ENCODE measurements around the gene AXDND1. TPM values are rescaled to one million over a fixed set of nuclear protein-coding genes. Genes with fewer than 3 reads are reported as not detected.

AXDND1 gene
- total RNA-seq, 1 donor from 2014 or later: not detected

DNA sequence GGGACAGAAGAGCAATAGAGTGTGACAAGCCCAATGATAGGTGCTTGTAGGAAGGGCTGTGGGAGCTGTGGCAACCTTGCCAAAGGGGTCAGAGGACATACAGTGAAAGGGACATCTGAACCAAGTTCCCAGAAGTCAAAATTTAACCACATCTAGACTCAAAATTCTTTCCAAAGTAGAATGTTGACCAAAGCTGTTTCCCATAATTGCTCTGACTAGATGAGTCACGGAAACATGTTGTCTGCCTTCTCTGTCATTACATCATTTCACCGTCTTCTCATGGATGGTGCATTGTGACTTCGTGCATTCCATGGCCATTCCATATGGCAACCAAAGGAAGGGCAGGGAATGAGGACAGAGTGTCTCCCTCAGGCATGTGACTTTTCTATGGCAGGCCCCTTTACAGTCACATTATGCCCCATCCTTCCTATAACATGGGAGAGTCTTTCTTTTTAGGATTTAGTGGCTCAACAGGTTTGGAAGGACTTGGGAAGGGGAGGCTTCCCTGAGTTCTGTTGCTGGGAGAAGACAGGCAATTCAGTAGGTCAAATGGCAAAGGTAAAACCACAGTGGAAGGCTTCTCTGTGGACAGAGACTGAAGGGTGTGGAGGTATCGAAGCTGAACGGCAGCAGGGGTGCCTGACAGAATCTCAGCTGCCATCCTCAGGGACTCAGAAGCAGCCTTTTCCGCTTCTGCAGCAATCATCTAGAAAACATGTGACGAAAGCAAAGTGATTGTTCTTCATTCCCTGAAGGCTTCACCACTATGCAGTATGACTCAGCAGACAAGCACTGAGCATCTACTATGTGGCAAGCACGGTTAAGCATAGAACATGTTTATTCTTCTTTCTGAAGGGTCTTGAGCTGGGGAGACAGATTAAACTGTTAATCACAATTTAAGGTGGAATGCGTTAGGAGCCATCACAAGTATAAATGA is 185.2 kb downstream of the AXDND1 start:
- DNase-seq (ENCODE audit: low read depth): peak; percentile 34

DNA sequence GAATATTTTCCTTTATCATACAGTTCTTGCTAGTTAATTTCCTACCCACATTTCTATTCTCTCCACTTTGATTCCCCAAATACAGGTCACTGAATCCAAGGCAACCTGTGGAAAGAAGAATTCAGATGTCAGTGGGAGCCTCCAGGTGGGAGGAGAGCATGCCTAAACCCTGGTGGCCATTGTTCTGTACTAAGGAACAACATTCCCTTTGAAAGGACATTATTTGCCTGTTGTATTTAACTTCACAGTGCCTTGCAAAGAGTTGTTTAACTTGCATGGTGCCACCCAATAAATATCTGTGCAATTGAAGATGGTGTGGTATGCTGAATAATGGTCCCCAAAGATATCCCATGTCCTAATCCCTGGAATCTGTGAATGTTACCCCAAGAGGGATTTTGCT is 188.7 kb downstream of the AXDND1 start:
- DNase-seq (ENCODE audit: low read depth): no peak

DNA sequence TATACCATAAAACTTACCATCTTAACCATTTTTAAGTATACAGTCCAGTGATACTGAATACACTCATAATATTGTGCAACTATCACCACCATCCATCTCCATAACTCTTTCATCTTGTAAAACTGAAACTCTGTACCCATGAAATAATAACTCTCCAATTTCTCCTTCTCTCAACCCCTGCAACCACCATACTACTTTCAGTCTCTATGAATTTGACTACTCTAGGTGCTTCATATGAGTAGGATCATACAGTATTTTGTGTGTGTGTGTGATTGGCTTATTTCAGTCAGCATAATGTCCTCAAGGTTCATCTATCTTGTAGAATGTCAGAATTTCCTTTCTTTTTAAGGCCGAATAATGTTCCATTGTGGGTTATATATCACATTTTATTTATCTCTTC is 192.3 kb downstream of the AXDND1 start:
- DNase-seq (ENCODE audit: low read depth): no peak

DNA sequence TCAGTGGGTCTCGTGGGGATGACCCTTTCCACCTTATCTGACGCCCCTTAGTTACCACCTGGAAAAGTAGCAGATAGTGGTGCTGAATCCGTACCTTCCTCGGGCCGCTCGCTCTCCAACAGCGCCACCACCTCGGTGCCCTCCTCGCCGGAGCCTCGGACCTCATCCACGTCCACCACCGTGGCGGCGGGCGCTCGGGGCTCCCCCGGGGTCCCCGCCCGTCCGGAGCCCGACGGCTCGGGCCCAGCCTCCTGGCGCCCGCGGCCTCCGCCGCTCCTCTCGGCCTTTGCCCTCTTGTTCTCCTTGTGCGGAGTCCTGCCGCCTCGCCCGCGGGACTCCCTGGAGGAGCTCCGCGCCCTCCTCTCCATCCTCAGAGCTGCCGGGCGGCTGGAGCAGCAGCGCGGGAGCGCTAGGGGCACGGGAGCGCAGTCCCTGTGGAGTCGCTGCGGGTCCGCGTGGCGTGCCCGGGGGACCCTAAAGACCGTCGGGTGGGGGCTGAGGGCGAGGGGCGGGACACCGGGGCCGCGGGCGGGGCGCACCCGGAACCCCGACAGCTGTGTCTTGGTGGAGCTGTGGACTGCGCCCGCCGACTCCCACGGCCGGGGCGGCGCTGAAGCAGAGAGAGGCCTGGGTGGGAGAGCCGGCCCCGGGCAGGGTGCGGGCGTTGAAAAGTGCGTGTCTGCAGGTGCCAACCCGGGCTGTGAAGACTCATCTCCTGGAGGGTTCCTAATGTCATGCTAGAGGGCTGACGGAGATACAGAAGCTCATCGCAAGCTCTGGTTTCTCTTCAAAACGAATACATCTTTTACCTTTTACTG is 209.9 kb downstream of the AXDND1 start, which contains the start of gene NPHS2:
Gene NPHS2 (minus strand): TSS at position 452 of the 818 bp plus-strand sequence. CDS start 84 bp downstream, at position 368.
- DNase-seq (ENCODE audit: low read depth): no peak

DNA sequence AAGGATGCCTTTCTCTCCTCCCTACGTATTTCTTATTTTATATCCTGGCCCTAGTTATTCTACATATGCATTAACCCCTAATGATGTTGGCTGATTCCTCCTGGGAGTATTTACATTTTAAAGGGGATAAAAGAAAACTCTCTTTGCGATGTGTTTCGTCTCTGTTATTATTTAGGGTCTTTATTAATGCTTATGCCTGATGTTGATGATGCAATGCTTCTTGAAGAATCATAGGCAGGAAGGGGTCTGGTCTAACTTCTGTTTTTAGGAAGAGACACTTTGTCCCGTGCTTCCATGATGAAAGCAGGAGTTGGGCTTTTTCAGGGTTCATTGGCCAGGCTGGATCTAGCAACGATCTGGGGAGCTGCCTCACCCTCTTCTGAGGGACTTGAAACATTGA is 210.7 kb downstream of the AXDND1 start:
- no peak for DNase-seq (ENCODE audit: low read depth)

- no peak for DNase-seq (ENCODE audit: low read depth)
Measured at GRCh38 chr1:179583771-179584320, 218.1 kb downstream of the AXDND1 start.

DNA sequence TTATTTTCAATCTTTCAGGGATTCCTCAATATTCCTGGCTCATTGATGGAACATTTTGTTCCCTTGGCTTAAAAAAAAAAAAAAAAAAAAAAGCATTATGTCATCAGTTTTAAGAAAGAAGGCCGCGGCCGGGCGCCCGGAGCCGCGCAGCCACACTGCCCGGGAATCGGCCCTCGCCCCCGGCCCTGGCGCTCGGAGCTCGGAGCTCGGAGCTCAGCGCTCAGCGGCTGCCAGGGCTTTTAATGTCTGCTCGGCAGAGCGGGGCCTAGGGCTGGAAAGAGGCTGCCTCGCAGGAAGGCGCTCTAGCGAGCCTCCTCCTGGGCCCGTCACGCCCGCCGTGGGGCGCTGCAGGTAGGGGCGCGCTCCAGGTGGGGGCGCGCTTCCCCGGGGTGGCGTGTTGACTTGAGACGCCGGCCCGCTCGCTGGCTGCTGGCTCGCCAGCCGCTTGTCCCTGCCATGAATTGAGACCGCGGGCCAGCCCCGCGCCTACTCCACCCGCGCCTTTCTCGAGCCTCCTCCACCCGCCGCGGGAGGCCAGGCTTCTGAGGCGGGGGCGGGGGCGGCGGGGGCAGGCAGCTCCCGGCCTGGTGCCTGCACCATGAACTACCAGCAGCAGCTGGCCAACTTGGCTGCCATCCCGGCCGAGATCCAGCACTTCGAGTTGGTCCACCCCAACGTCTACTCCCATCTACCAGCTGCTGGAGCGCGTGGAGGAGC is 220.5 kb downstream of the AXDND1 start:
- DNase-seq (ENCODE audit: low read depth): peak; percentile 74

DNA sequence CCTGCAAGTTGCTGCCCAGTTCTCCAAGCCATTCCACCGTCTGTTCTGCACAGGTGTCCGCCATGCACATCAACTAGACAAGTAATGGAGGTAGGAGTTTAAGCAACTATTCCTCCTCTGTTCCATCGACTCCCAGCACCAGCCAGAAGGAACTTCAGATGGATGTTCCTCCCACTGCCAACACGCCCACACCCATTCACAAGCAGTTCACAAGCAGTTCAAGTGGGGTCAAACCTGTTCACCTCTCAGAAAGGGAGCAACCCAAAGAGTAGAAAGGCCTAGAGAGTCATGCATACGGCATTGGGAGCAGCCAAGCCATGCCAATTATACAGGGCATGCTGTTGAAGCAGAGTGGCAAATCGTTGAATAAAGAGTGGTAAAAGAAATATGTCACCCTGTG is 221.6 kb downstream of the AXDND1 start:
- no peak for DNase-seq (ENCODE audit: low read depth)

- DNase-seq (ENCODE audit: low read depth): no peak
Measured at GRCh38 chr1:179588425-179589024, 222.8 kb downstream of the AXDND1 start.

DNA sequence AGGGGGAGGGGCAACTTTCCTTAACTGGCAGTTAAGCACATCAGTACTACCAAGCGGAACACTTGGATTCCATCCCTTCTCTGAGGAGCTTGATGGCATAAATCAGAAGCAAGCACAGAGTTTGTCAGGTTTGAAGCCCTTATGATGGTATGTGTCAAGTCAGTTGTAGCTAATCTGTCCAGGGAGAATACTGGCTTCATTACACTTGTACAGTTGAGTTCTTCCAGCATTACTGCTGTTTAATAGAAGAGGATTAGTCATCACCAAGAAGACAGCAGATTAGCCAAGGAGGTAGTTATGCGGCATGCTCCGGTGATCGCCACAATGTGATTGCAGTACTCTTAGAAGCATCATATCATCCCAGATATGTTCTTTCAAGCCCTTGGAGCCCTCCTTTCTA is 223.7 kb downstream of the AXDND1 start:
- DNase-seq (ENCODE audit: low read depth): no peak

DNA sequence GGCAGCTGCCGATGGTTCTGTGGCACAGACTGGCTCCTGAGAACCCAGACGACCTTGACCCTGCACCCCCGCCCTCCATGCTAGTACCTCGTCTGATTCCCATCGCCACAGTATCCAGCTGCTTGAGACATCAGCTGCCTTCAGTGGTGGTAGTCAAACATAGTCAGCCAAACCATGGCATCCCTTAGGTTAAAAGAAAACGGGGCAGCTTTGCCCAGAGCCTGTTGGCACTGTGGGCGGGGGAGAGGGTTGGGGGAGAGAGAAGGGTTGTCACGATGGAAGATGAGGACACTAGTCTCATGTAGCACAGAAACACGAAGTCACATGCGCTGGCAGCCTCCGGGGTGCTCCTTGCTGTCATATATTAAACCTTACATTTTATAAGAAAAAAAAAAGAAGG is 224.9 kb downstream of the AXDND1 start:
- DNase-seq (ENCODE audit: low read depth): no peak

DNA sequence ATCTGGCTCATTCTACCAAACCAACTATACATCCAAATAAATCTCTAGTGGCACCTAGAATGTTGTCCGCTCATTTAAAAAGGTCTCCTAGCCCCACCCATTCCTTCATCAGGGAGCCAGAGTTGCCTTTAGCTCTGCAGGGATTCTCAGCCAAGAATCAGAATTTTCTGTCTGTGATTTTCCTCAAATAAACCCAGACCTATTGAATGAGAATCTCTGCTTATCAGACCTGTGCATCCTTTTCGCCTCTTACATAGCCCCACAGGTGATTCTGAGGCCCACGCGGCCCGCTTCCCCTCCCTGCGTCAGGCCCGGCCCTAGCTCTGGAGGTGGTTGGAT is 225.5 kb downstream of the AXDND1 start:
- DNase-seq (ENCODE audit: low read depth): no peak

GRCh38 chr1:179591592-179592580 is 226.1 kb downstream of the AXDND1 start, which contains the start of gene TDRD5:
Gene TDRD5 (plus strand): TSS chr1:179591832. CDS start chr1:179592616, 784 bp downstream.
- DNase-seq (ENCODE audit: low read depth): no peak

- DNase-seq (ENCODE audit: low read depth): no peak
Measured at GRCh38 chr1:179598631-179599030, 232.9 kb downstream of the AXDND1 start.

- peak; percentile 11 for DNase-seq (ENCODE audit: low read depth)
Measured at GRCh38 chr1:179599623-179600249, 234.0 kb downstream of the AXDND1 start.

DNA sequence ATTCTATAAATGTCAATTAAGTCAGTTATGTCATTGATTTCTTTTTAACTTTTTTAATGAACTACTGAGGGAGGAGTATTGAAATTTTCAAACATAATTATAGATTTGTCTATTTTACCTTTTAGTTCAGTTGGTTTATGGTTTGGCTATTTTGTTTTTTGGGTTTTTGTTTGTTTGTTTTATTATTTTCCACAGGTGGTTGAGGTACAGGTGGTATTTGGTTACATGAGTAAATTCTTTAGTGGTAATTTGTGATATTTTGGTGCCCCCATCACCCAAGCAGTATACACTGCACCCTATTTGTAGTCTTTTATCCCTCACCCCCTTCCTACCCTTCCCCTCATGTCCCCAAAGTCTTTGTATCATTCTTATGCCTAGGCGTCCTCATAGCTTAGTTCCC is 235.3 kb downstream of the AXDND1 start:
- DNase-seq (ENCODE audit: low read depth): no peak
